GM12892 (cell line): ENCODE data around the gene TEKT1.

Experiments
- POLR2A ChIP-seq: IDR thresholded peaks from 2 replicates; pipeline ENCODE4 v1.6.1; 2011; ENCODE audit warnings: low read depth, low read length, control low read depth
- POLR2AphosphoS5 ChIP-seq: IDR thresholded peaks from 2 replicates; pipeline ENCODE4 v1.6.1; 2011; ENCODE audit warnings: low read depth, low read length, control low read depth
- TAF1 ChIP-seq: IDR thresholded peaks from 2 replicates; pipeline ENCODE4 v1.6.1; 2011; ENCODE audit warnings: low read depth, mild to moderate bottlenecking, control low read depth, low read length, borderline replicate concordance

DNA sequence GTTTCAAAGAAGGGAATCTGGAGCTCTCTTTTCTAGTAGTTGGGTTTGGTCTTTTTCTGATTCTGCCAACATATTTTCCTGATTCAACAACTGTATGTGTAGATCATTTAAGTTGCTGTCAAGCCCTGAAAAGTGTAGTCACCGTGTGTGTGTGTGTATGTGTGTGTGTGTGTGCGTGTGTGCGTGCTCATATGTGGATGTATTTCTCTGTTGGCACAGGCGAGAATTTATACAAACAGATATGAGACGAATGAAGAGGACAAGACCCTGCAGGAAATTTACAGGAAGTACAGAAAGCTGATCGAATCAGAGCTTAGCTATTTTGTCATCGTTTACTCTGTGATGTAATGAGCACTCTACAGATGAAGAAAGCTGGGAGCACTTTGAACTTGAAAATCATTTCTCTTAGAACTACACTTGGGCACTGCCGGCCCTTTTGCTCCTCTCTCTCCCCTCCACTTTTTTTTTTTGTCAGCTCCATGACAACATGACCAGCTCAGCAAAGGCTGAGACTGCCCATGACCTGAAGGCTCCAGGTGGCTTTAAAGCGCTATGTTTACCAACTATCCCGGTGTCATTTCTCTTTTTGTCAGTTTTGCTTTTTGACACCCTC is 44.3 kb downstream of the TEKT1 start:
- TF ChIP-seq TAF1 (no peak), POLR2A (no peak), POLR2AphosphoS5 (no peak)
